ENCODE results near the gene HACL1.
"Not testable (repeated sequence)": the region's sequence is repeated elsewhere in the genome, so short reads cannot be mapped to it uniquely, and the experiment has no call there.

HACL1 gene

DNA sequence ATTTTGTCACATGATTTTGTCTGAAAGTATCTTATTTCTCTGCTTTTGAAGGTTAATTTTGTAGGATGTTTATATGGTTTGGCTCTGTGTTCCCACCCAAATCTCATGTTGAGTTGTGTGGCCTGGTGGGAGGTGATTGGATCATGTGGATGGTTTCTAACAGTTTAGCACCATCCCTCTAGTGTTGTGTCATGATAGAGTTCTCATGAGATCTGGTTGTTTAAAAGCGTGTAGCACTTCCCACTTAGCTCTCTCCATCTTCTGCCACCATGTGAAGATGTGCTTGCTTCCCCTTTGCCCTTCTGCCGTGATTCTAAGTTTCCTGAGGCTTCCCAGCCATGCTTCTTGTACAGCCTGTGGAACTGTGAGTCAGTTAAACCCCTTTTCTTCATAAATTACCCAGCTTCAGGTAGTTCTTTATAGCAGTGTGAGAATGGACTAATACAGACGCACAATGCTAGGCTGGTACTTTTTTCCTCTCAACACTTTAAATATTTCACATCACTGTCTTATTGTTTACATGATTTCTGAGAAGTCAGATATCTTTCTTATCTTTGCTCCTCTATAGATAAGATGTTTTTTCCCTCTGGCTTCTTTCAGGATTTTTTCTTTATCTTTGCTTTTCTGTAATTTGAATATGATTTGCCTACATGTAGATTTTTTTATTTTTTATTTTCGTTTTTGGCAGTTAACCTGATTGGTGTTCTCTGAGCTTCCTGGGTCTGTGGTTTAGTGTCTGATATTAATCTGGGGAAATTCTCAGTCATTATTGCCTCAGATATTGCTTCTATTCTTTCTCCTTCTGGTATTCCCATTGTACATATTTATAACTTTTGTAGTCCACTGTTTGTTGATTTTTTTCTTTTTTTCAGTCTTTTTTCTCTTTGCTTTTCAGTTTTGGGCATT, 22.4 kb upstream of the HACL1 start:
- H3K9ac ChIP-seq (ENCODE audit: low read length): no peak overlapping the region

DNA sequence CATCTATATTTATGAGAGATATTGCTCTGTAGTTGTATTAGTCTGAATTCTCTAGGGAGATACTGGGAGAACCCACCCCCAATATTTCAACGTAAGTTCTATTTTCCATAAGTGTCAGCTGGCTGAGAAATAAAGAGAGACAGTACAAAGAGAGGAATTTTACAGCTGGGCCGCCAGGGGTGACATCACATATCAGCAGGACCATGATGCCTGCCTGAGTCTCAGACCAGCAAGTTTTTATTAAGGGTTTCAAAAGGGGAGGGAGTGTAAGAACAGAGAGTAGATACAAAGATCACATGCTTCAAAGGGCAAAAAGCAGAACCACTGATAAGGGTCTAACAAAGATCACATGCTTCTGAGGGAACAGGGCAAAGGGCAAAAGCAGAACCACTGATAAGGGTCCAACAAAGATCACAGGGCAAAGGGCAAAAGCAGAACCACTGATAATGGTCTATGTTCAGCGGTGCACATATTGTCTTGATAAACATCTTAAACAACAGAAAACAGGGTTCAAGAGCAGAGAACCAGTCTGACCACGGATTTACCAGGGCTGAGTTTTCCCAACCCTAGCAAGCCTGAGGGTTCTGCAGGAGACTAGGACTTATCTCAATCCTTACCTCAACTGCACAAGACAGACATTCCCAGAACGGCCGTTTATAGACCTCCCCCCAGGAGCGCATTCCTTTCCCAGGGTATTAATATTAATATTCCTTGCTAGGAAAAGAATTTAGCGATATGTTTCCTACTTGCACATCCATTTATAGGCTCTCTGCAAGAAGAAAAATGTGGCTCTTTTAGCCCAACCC, 18.5 kb upstream of the HACL1 start:
- H3K4me3 ChIP-seq (ENCODE audit: low read length); H3K9ac ChIP-seq (ENCODE audit: low read length); H3K36me3 ChIP-seq (ENCODE audit: control insufficient read depth, insufficient read depth, low read length); H3K27me3 ChIP-seq (ENCODE audit: control insufficient read depth, insufficient read depth, low read length); H3K4me1 ChIP-seq (ENCODE audit: control insufficient read depth, insufficient read depth, low read length); H3K9me3 ChIP-seq (ENCODE audit: control insufficient read depth, low read length): not testable (repeated sequence)

More for the DNA sequence above, 22.4 kb upstream of the HACL1 start:
- H3K4me3 ChIP-seq (ENCODE audit: low read length): no peak overlapping the region
- H3K27me3 ChIP-seq (ENCODE audit: control insufficient read depth, insufficient read depth, low read length): no peaks in the 10 kb centered on the region
- no peaks in the 10 kb centered on the region for H3K36me3 ChIP-seq (ENCODE audit: control insufficient read depth, insufficient read depth, low read length)
- no peaks in the 10 kb centered on the region for H3K9me3 ChIP-seq (ENCODE audit: control insufficient read depth, low read length)
- H3K4me1 ChIP-seq (ENCODE audit: control insufficient read depth, insufficient read depth, low read length): peaks cover 5% of the 10 kb centered on the region

DNA sequence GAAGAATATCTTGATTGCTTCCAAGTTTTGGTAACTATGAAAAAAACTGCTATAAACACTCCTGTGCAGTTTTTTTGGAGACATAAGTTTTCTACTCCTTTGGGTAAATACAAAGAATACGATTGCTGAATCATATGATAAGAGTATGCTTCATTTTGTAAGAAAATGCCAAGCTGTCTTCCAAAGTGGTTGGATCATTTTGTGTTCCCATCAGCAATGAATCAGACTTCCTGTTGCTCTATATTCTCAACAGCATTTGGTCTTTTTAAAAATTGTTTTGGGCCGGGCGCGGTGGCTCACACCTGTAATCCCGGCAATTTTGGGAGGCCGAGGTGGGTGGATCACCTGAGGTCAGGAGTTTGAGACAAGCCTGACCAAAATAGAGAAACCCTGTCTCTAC, 14.7 kb upstream of the HACL1 start:
- H3K9ac ChIP-seq (ENCODE audit: low read length): no peak overlapping the region
- H3K4me1 ChIP-seq (ENCODE audit: control insufficient read depth, insufficient read depth, low read length): peaks cover 8% of the 10 kb centered on the region
- no peaks in the 10 kb centered on the region for H3K36me3 ChIP-seq (ENCODE audit: control insufficient read depth, insufficient read depth, low read length)
- H3K4me3 ChIP-seq (ENCODE audit: low read length): no peak overlapping the region
- H3K27me3 ChIP-seq (ENCODE audit: control insufficient read depth, insufficient read depth, low read length): no peaks in the 10 kb centered on the region
- no peaks in the 10 kb centered on the region for H3K9me3 ChIP-seq (ENCODE audit: control insufficient read depth, low read length)

DNA sequence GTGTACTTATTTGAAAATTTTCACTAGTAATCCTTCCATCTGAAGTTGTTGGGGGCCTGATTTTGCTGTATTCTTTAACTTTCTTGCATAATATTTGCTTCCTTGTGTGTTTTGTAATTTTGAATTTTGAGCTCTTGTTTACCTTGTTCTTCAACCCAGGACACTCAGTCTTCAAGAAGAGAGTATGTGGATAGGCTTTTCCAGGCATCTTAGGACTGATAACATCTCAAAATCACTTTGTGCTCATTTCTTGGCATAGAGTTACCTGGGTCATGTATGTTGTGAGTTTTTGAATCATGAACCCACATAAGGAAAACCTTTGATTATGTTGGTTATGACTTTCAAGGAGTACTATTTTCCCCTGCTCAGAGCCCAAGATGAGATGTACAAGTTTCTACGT, 13.6 kb upstream of the HACL1 start:
- Histone ChIP-seq H3K4me1 (ENCODE audit: control insufficient read depth, insufficient read depth, low read length) (peaks cover 12% of the 10 kb centered on the region), H3K27me3 (ENCODE audit: control insufficient read depth, insufficient read depth, low read length) (no peaks in the 10 kb centered on the region), H3K4me3 (ENCODE audit: low read length) (no peak overlapping the region), H3K9me3 (ENCODE audit: control insufficient read depth, low read length) (no peaks in the 10 kb centered on the region), H3K9ac (ENCODE audit: low read length) (no peak overlapping the region), H3K36me3 (ENCODE audit: control insufficient read depth, insufficient read depth, low read length) (no peaks in the 10 kb centered on the region)

DNA sequence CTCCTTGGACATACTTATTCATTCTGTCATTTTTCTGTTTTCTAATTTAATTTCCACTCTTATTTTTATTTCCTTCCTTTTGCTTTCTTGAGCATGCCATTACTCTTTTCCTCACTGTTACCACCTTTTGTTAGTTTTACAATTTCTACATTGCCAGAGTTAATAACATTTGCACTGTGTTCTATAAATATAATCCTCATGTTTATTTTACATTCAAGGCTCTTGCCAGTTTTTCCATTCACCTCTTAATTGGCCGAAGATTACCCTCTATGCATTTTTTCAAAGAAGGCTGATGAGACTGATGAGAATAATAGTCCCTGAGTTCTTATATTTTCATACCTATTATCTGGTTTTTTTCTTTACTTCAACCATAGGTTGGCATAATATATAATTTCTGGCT, 10.6 kb upstream of the HACL1 start:
- Histone ChIP-seq H3K4me1 (ENCODE audit: control insufficient read depth, insufficient read depth, low read length) (peaks cover 39% of the 10 kb centered on the region), H3K9me3 (ENCODE audit: control insufficient read depth, low read length) (no peaks in the 10 kb centered on the region), H3K36me3 (ENCODE audit: control insufficient read depth, insufficient read depth, low read length) (no peaks in the 10 kb centered on the region), H3K27me3 (ENCODE audit: control insufficient read depth, insufficient read depth, low read length) (no peaks in the 10 kb centered on the region), H3K9ac (ENCODE audit: low read length) (no peak overlapping the region), H3K4me3 (ENCODE audit: low read length) (no peak overlapping the region)

DNA sequence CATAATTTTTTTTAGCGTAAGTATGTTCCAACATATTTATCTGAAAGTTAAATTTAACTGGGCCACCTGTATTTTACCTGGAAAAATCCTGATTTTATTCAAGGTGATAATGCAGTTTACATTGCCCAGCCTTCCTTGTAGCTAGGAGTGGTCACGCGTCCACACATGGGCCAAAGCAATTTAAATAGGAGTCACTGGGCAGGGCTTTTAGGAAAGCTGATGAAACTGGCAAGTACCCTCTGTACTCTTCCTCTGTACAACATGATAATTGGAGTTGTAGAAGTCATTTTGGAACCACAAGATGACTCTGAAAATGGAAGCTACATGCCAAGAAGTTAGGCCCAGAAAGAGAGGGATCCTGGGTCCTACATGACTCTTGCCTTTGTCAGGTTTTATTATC, 9.6 kb upstream of the HACL1 start:
- no peak overlapping the region for H3K4me3 ChIP-seq (ENCODE audit: low read length)
- H3K4me1 ChIP-seq (ENCODE audit: control insufficient read depth, insufficient read depth, low read length): peaks cover 45% of the 10 kb centered on the region
- no peaks in the 10 kb centered on the region for H3K27me3 ChIP-seq (ENCODE audit: control insufficient read depth, insufficient read depth, low read length)
- no peak overlapping the region for H3K9ac ChIP-seq (ENCODE audit: low read length)
- H3K9me3 ChIP-seq (ENCODE audit: control insufficient read depth, low read length): no peaks in the 10 kb centered on the region
- H3K36me3 ChIP-seq (ENCODE audit: control insufficient read depth, insufficient read depth, low read length): no peaks in the 10 kb centered on the region

GRCh38 chr3:15610082-15610759, 8.9 kb upstream of the HACL1 start:
- Histone ChIP-seq H3K9ac (ENCODE audit: low read length) (no peak overlapping the region), H3K27me3 (ENCODE audit: control insufficient read depth, insufficient read depth, low read length) (no peaks in the 10 kb centered on the region), H3K9me3 (ENCODE audit: control insufficient read depth, low read length) (no peaks in the 10 kb centered on the region), H3K4me3 (ENCODE audit: low read length) (no peak overlapping the region), H3K36me3 (ENCODE audit: control insufficient read depth, insufficient read depth, low read length) (no peaks in the 10 kb centered on the region), H3K4me1 (ENCODE audit: control insufficient read depth, insufficient read depth, low read length) (peaks cover 48% of the 10 kb centered on the region)

DNA sequence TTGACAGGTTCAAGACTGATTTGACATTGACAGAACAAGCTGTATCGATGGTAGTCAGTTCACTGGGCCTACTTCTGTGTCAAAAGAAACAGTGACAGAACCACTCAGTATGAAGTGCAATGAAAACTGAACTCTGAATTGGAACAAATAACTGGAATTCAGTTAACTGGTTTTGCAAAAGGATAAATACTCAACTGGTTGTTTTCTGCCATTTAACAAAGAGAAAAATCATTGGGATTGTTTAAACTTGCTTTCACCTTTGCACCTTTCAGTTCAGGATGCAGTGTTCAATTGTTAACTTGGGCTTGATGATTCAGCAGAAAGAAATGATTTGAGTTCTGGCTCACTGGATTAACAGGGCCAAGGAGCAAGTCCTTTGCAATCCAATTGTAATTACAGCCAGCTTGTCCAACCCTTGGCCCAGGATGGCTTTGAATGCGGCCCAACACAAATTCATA, 5.1 kb upstream of the HACL1 start:
- no peaks in the 10 kb centered on the region for H3K27me3 ChIP-seq (ENCODE audit: control insufficient read depth, insufficient read depth, low read length)
- no peak overlapping the region for H3K9ac ChIP-seq (ENCODE audit: low read length)
- H3K9me3 ChIP-seq (ENCODE audit: control insufficient read depth, low read length): no peaks in the 10 kb centered on the region
- no peaks in the 10 kb centered on the region for H3K36me3 ChIP-seq (ENCODE audit: control insufficient read depth, insufficient read depth, low read length)
- peaks cover 62% of the 10 kb centered on the region for H3K4me1 ChIP-seq (ENCODE audit: control insufficient read depth, insufficient read depth, low read length)
- H3K4me3 ChIP-seq (ENCODE audit: low read length): no peak overlapping the region

GRCh38 chr3:15604584-15604983, 3.2 kb upstream of the HACL1 start:
- H3K27me3 ChIP-seq (ENCODE audit: control insufficient read depth, insufficient read depth, low read length); H3K4me3 ChIP-seq (ENCODE audit: low read length); H3K9me3 ChIP-seq (ENCODE audit: control insufficient read depth, low read length); H3K36me3 ChIP-seq (ENCODE audit: control insufficient read depth, insufficient read depth, low read length); H3K9ac ChIP-seq (ENCODE audit: low read length): not testable (repeated sequence)
- H3K4me1 ChIP-seq (ENCODE audit: control insufficient read depth, insufficient read depth, low read length): peaks cover 59% of the 10 kb centered on the region

DNA sequence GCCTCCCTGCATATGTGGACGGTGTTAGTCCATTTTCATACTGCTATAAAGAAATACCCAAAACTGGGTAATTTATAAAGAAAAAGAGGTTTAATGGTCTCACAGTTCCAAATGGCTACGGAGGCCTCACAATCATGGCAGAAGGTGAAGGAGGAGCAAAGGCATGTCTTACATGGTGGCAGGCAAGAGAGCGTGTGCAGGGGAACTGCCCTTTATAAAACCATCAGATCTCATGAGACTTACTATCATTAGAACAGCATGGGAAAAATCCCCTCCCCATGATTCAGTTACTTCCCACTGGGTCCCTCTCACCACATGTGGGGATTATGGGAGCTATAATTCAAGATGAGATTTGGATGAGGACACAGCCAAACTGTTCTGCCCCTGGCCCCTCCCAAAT, 1.4 kb upstream of the HACL1 start:
- H3K9me3 ChIP-seq (ENCODE audit: control insufficient read depth, low read length); H3K9ac ChIP-seq (ENCODE audit: low read length); H3K4me3 ChIP-seq (ENCODE audit: low read length); H3K27me3 ChIP-seq (ENCODE audit: control insufficient read depth, insufficient read depth, low read length); H3K36me3 ChIP-seq (ENCODE audit: control insufficient read depth, insufficient read depth, low read length): not testable (repeated sequence)
- H3K4me1 ChIP-seq (ENCODE audit: control insufficient read depth, insufficient read depth, low read length): peaks cover 42% of the 10 kb centered on the region

DNA sequence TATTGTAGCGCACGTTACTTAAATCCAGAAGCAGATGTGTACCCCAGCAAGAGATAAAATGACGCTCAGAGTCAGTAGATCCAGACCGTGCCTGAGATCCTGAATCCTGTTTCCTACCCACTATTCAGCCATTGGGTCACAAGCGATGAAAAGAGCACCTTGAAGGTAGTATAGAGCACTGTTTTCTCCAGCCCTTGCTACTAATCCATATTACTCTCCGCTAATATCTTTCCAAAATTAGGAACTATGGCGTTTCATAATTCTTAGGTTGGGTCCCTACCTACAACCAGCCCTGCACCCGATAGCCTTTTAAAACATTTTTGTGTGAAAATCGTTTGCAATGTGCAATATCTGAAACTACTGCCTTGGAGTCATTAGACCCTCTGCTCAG, 772 bp upstream of the HACL1 start:
- Histone ChIP-seq H3K9me3 (ENCODE audit: control insufficient read depth, low read length) (no peaks in the 10 kb centered on the region), H3K4me3 (ENCODE audit: low read length) (peak overlapping the region; percentile 82), H3K36me3 (ENCODE audit: control insufficient read depth, insufficient read depth, low read length) (no peaks in the 10 kb centered on the region), H3K4me1 (ENCODE audit: control insufficient read depth, insufficient read depth, low read length) (peaks cover 35% of the 10 kb centered on the region), H3K9ac (ENCODE audit: low read length) (peak overlapping the region; percentile 85), H3K27me3 (ENCODE audit: control insufficient read depth, insufficient read depth, low read length) (no peaks in the 10 kb centered on the region)

DNA sequence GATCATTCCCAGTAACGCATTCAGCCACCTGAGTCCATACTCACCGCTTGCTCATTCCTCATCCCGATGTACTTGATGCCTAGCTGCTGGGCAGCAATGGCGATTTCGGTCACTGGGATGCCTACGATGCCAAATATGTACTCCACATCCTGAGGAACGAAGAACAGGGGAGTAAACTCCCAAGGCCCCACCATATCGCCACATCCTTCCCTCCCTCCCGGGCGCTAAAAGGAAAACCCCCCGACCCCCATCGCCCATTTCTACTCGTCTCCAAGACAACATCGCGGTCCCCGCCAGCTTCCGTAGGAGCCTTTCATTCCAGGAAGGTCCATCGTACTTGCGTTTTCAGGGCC, 347 bp downstream of the HACL1 start:
- H3K9me3 ChIP-seq (ENCODE audit: control insufficient read depth, low read length): no peaks in the 10 kb centered on the region
- H3K9ac ChIP-seq (ENCODE audit: low read length): peak overlapping the region; percentile 85
- H3K4me3 ChIP-seq (ENCODE audit: low read length): peak overlapping the region; percentile 82
- peaks cover 27% of the 10 kb centered on the region for H3K4me1 ChIP-seq (ENCODE audit: control insufficient read depth, insufficient read depth, low read length)
- no peaks in the 10 kb centered on the region for H3K36me3 ChIP-seq (ENCODE audit: control insufficient read depth, insufficient read depth, low read length)
- no peaks in the 10 kb centered on the region for H3K27me3 ChIP-seq (ENCODE audit: control insufficient read depth, insufficient read depth, low read length)
